HL-60/S4 treated with retinoic acid at 250 ng/mL for 4 days and 3 days (cell line): ENCODE results near the gene ECSIT.
"Not testable (repeated sequence)": the region's sequence is repeated elsewhere in the genome, so short reads cannot be mapped to it uniquely, and the experiment has no call there.

Experiments used
- in situ Hi-C: fragments of 300-500 bp; cut with MboI; formaldehyde crosslinking; loops from 2 replicates; pipeline ENCODE4 v1.7.0; 2022; ENCODE audit warnings: low sequenced_read_pairs

The ECSIT gene

DNA sequence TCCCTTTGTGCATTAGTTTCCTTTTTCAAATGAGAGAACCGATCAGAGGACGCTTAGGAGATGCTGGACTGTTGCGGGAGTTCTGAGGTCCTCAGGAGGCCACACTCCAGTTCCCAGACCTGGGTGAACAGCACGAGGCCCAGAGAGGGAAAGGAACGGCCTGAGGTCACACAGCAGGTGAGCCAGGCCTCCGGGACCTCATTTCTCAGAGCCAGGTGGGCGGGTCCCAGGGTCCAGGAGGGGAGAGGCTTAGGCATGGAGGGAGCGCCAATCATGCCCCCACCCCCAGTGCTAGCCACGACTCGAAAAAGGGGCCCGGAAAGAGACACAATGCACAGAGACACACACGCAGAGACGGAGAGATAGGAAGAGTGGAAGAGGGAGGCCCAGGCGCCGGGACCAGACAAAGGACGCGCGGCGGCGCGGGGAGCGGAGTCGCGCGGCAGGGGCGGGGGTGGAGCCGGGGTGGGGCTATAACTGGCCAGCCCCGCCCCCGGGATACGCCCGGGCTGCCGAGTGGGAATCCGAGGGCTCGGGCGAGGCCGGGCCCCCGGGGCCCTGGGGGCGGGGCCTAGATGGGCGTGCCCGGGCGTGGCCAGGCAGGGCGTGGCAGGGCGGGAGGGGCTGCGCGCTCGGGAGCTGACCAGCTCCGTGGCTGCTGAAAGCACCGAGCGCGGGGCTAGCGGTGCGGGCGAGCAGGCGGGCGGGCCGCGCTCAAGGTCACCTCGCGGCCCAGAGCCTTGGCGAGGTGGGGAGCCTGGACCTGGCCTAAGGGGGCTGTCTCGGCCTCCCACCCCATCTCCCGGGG is 49.6 kb downstream of the ECSIT start:
- in situ Hi-C loops: no loop called here

DNA sequence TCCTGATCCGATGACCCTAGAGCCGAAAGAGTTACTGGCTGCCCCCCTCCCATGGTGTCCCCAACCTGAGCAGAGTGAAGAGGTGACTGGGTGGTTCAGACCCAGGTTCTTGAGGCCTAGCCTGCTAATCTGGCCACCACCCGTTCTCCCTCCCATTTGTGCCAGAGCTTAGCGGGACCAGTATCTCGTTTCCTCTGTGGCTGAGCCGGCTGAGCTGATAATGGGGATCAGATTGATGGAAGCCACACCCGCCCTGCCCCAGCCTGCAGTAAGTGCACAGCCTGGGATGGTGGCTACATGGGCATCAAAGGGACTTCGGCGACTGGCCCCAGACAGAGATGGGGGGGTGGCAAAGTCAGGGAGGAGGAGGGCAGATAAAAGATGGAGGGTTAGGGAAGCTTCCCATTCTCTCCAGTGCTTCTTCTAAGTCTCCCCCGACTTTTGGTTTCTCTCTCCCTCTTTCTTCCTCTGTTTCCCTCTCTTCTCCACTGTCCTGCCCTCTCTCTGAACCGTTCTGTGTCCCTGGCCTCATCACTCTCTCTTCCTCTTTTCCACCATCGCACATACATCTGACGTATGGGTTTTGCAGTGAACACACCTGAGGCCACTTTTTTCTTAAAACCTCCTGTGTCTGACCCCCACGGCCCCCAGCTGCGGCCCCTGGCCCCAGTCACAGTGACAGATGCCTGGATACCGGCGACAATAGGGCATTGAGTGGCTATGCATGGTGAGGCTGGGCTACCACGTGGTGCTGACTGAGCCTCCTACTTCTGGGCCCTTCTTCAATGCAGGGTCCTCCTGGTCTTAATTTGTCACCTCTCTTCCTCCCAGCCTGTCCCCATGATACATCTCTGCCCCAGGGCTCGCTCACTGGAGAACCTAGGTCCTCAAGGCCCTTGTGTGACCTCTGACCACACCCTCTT is 50.5 kb downstream of the ECSIT start:
- in situ Hi-C loops: no loop called here

DNA sequence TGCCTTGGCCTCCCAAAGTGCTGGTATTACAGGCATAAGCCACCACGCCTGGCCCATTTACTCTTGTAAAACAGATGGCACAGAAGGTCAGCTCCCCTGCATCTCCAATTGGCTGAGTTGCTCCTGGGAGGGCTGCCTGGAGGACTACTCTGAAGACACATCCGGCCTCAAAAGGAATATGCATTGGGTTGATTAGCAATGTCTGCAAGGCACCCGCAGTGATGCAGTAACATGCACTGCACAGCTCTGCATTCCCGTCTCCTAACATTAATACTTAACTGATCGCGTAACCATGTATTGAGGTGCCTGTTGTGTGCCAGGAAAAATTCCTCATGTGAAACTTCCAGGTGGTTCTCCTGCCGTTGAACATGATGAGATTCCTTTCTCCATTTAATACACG is 53.1 kb downstream of the ECSIT start:
- in situ Hi-C loops: no loop called here

- in situ Hi-C loops: not testable (repeated sequence)
These were observed 53.6 kb downstream of the ECSIT start for GRCh38 chr19:11475343-11475742.

DNA sequence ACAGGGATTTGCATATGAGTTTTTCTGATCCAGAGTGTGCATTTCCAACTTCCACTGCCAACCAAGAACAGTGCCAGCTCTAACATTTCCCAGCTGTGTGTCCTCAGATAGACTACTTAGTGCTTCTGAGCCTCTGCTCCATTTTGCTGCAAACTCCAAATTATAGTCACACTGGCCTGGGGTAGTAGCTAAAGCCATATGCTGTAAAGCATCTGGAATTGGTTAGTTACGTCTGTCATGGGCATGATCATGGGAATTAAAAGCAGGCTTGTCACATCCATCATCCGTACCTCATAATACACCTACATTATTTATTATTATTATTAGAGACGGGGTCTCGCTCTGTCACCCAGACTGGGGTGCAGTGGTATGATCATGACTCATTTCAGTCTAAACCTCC is 55.2 kb downstream of the ECSIT start:
- in situ Hi-C loops: no loop called here

DNA sequence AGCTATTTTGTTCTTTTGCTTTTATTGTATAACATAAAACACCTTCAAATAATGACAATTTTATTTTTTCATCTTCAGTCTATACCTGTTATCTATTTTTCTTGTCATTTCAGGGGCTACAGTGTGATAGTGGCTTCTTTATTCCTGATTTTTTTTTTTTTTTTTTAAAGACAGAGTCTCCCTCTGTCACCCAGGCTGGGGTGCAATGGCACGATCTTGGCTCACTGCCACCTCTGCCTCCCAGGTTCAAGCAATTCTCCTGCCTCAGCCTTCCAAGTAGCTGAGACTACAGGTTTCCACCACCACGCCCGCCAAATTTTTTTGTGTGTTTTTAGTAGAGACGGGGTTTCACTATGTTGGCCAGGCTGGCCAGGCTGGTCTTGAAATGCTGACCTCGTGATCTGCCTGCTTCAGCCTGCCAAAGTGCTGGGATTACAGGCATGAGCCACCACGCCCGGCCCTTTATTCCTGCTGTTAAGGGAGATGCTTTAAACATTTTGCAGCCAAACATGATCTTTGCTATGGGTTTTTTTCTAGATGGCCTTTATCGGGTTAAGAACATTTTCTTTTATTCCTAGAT is 60.6 kb downstream of the ECSIT start:
- in situ Hi-C loops: not testable (repeated sequence)

DNA sequence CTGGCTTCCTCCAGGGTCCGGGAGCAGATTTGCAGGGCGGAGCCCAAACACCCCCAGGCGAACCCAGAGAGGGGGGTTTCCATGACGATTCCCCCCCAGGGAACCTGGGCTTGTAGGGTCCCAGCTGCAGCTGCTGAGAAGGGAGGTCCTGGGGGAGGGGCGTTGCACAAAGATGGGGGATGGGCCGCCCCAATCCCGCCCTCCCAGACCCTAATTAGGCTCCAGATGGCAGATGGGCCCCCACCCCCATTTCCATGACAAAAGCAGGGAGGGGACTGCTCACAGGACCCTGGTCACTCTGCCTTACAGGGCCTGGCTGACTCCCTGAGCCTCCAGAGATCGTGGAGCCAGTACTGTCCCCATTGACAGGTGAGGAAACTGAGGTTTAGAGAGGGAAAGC is 63.3 kb downstream of the ECSIT start:
- in situ Hi-C loops: no loop called here

GRCh38 chr19:11464333-11465265 is 64.3 kb downstream of the ECSIT start:
- in situ Hi-C loops: no loop called here

DNA sequence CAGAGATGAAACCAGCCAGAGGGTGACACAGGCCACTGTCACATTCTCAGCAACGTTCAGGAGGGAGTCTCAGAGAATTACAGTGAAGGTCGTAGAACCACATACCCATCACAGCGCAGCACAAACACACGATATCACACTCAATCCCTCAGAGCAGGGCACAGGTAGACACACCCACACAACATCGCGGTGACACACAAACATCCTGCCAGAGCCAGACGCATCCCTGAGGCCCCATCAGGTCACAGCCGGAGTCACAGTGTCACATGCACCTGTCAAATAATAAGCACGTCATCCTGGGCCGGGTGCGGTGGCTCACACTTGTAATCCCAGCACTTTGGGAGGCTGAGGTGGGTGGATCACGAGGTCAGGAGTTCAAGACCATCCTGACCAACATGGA is 65.5 kb downstream of the ECSIT start:
- in situ Hi-C loops: no loop called here

DNA sequence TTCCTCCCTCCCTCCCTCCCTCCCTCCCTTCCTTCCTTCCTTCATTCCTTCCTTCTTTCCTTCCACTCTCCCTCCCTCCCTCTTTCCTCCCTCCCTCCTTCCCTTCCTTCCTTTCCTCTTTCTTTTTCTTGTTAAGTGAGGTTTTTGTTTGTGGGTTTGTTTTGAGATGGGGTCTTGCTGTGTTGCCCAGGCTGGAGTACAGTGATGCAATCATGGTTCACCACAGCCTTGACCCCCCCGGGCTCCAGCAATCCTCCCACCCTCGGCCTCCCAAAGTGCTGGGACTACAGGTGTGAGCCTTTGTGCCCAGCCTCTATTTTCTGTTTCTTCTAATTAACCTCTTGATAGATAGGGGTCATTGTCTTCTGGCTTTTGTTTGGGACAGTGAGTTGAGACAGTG is 67.5 kb downstream of the ECSIT start:
- in situ Hi-C loops: no loop called here

DNA sequence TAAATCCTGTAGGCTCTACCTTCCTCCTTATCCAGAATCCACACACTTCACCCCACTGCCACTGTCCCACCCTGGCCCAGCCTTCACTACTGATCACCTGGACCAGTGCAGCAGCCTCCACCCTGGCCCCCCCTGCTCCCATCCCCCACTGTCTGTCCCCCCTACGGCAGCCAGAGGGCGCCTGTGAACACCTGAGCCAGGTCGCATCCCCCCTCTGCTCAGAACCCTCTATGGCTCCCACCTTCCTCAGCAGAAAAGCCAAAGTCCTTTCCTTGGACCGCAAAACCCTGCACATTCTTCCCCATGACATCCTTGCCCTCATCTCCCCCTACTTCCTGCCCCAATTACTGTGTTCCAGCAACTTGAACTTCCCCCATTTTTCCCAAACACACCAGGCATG is 68.7 kb downstream of the ECSIT start:
- in situ Hi-C loops: no loop called here

- in situ Hi-C loops: not testable (repeated sequence)
These were observed 70.0 kb downstream of the ECSIT start for GRCh38 chr19:11458912-11459311.

GRCh38 chr19:11458236-11458900 is 70.6 kb downstream of the ECSIT start:
- in situ Hi-C loops: no loop called here

DNA sequence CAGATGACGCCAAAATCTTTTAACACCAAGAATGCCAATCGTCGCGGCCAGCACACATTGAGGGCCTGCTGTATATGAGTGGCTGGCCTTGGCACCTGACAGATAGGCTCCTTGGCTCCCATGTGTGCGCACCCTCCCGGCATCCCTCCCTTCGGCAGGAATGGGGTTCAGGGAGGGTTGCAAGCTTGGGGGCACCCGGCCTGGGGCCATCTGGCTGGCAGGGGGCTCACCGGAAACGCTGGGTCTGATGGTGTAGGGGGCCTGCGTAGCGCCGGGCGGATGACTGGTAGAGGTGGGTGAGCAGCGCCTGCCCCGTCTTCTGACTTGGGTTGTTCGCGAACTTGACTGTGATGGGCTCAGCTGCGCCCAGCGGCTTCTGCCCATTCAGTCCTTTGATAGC is 71.1 kb downstream of the ECSIT start:
- in situ Hi-C loops: no loop called here

DNA sequence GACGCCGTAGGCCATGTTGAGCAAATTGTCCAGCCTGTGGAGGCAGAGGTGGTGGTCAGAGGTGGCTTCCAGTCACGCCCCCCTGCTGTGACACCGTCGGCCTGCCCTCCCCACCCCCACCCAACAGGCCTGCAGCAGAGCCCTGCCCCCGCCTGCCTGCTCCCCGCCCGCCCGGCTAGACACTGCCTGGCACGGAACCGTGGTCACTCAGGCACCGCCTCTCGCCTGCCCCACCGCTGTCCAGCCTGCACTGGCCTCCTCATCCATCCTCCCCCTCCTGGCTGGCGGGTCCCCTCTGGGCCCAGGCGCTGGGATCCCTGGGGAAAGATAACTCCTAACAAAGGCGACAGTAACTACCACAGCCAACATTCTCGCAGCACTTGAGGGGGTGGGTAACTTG is 71.8 kb downstream of the ECSIT start:
- in situ Hi-C loops: no loop called here

- in situ Hi-C loops: no loop called here
These were observed 72.3 kb downstream of the ECSIT start for GRCh38 chr19:11456659-11457058.
